Amygdala (tissue), 56 donors: ENCODE measurements around the gene TLL2.
"Not testable (repeated sequence)": the region's sequence is repeated elsewhere in the genome, so short reads cannot be mapped to it uniquely, and the experiment has no call there.

Experiments
- DNase-seq, 56 donors: peaks; one replicate each; lab custom pipeline; 2025; lab: John Stamatoyannopoulos, UW

TLL2 gene

DNA sequence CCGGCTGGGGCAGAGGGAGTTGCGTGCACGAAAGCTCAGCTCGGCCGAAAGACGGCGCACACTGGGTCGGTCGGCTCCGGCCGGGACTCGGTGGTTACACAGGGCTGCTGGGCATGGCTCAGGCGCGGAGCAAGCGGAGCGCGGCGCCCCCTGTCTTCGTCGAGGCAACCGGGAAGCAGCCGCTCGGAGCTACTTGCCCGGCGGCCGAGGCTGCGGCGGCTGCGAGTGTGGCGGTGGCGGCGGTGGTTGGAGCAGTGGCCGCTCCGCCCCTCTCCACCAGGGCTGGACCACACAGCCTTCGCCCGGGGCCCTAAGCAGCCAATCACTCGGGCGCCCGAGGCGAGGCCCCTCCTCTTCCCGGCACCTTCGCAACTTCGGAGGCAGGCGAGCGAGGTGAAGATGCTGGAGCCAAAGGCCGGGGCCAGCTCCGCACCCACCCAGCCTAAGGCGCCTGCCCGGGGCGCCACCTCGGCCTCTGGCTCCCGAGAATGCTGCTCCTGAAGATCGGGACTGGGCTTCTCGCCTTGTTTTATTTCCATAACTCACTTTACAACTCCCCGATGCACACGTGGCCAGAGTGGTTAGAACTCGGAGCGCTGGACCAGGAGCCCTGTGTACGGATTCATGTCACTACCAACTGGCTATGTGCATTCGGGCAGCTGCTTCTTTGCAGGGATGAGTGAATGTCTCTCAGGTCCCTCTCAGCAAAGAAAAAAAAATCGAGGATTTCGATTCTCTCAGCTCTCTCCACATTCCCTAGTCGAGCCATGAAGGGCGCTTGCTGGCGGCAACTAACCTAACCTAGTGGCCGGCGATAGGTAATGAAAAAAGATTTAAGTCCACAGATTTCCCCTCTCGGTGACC lies at the start of gene TLL2:
TSS of gene TLL2 (minus strand) at position 229 of the 864 bp plus-strand sequence. CDS start 241 bp downstream, outside the sequence.
- DNase-seq, result peak in 55 of 56 donors; percentile 39 to 92 (median 77)

GRCh38 chr10:96560966-96561887 lies 47.5 kb upstream of the TLL2 start:
- DNase-seq, result no peak

GRCh38 chr10:96560489-96560888 lies 46.8 kb upstream of the TLL2 start:
- DNase-seq, result no peak

DNA sequence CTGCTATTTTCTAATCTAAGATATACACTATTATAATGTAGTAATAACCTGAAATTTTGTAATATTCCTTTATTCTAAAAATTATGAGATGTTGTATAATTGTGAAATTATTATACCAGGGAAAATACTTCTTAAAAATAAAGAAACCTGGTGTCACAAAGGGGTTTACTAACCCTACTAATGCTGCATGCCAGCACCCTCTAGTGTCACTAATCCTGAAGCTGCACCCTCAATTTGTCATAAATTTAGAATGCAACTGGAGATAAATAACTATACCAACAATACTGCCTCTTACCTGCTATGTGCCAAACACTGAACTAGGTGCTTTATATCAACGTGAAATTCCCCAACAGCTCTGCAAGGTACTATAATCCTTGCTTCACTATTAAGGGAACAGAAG lies 42.3 kb upstream of the TLL2 start:
- peak in 6 of 56 donors; percentile 0 to 40 (median 6) for DNase-seq

- no peak for DNase-seq
Measured at GRCh38 chr10:96555330-96555729, 41.6 kb upstream of the TLL2 start.

DNA sequence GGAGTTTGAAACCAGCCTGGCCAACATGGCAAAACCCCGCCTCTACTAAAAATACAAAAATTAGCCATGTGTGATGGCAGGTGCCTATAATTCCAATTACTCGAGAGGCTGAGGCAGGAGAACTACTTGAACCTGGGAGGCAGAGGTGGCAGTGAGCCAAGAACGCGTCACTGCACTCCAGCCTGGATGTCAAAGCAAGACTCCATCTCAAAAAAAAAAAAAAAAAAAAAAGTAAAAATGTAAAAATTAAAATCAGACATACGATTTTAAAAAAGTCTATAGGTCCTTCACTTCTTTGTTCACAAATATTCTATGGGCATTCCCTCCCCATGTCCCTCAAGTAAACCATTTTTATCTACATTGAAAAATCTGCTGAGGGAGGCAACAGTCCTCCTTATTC lies 34.9 kb upstream of the TLL2 start:
- peak in 1 of 56 donors; percentile 2 for DNase-seq

GRCh38 chr10:96545558-96545957 lies 31.8 kb upstream of the TLL2 start:
- DNase-seq, result not testable (repeated sequence)

DNA sequence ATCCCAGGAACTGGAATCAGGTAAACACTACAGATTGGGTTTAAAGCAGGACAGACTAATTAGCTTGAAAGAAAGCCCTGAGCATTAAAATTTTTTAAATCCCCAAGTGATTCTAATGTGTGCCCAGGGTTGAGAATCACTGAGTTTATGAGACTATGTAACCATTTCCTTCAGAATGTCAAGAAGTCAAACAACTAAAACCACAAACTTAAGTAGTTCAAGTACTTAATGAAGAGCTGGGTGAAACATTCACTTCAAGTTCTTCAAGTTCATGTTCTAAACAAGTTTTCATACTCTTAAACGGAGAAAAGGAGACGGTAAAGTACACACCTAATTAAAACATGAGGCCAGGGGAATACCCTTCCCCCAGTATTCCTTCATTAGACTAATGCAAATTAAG lies 28.2 kb upstream of the TLL2 start:
- no peak for DNase-seq

GRCh38 chr10:96540240-96540639 lies 26.5 kb upstream of the TLL2 start:
- DNase-seq, result no peak

DNA sequence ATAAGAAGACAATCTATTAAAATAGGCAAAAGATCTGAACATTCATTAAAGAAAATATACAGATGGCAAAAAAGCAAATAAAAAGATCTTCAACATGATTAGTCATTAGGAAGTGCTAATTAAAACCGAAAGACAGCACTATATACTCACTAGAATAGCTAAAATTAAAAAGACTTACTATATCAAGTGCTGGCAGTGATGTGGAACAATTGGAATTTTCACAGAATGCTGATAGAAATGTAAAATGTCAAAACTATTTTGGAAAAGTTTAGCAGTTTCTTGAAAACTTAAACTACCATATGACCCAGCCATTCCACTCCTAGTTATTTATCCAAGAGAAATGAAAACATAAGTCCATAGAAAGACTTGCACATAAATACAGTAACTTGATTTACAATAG lies 25.0 kb upstream of the TLL2 start:
- no peak for DNase-seq

DNA sequence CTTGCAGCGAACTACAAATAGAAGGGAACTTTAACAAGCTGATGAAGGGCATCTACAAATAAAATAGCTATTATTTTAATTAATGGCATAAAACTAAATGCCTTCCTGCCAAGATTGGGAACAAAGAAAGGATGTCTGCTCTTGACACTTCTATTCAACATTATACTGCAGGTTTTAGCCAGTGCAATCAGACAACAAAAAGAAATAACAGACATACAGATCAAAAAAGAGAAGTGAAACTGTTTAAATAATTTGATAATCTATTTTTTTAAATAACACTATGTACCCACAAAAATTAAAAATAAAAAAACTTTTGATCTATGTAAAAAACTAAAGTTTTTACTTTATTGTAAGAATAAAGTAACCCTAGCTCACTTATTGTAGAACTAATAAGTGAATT lies 22.4 kb upstream of the TLL2 start:
- DNase-seq, result no peak

- DNase-seq, result peak in 1 of 56 donors; percentile 11
Measured at GRCh38 chr10:96532523-96532922, 18.8 kb upstream of the TLL2 start.

DNA sequence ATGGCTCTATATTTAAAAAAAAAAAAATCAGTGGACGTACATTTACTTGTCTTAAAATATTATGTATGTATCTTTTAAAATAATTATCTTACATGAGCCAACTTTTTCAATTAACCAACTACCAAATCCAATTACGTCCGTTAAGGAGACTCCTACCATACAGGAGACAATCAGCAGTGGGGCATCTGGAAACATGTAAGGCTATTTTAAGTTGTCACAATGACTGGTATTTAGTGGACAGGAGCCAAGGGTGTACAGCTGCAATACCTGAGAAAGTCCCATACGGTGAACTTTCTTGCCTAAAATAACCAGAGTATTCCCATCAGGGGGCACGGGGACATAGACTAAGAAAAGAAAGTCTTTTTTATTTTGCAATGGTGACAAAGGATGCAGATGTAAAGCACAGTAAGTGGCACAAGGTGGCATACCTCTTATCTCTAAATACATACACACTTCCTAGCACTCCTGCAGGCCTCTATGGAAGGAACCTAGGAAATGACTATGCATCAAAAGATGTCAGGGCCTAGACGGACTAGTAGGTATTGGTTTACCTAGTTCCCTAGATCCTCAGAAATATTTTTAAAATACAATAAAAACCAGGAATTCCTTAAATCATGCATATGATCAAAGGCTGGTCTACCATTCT lies 16.0 kb upstream of the TLL2 start:
- no peak for DNase-seq

DNA sequence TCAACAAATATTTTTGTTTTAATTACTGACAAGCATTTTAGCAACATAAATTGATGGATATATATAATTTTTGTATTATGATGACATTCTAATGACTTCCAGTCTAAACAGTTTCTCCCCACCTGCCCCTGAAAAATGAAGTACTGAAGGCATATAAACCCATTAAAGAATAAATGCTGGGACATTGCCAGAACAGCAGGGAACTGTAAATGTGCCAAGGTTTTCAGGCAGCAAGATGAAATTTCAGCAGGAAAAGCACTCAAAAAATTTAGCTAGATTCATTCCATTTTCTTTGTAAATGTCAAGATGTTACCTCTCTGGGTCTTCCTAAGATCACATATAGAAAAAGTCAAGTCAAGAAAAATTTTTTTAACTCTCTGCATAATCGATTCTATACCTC lies 11.0 kb upstream of the TLL2 start:
- no peak for DNase-seq

DNA sequence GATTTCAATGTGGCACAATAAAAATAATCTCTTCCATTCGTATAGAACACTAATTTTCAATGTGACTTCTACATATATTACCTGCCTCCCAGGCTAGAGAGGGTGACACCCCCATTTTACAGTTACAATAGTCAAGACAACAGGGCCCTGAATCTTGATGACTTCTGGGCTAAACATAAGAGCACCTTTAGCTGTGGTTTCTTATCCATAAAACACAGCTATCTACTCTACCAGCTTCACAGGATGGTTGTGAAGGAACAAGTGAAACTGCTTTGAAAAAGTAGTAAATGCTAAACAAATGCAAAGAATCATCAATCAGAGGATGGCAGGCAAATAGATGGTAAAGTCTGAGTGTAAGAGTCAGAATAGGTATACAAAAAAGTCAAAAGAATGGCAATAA lies 3.6 kb upstream of the TLL2 start:
- DNase-seq, result no peak

DNA sequence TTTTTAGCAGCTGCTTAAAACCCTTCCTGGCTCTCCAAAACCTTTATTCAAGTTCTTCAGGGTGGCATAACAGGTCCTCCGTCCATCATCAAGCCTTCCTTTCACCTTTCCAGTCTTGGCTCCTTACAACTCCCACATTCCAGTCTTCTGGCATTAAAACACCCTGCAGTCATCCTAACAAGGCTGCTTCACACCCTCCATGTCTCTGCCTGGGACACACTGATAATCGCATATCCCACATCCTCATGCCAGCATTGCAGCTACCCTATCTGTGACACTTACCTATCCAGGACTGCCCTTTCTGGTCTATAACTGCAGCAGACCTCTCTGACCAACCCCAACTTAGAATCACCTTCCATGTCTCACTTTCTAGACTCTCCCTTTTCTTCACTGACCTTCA lies 2.6 kb upstream of the TLL2 start:
- no peak for DNase-seq

DNA sequence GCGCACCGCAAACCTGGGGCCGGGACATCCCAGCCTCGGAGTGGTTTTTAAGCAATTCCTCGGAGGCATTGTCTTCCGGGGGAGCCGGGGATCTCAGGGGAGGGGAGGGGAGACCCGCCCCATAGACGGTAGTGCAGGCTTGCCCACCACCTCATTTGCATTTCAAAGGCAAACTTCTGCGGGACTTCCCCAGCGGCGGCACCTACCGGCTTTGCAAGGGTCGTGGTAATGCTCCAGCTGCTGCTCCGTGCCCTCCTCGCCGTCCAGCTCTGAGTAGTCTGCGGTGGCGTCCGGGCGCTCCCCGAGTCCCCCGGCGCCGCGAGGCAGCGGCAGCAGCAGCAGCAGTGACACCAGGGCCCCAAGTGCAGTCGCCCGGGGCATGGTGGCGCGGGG lies 425 bp downstream of the TLL2 start:
- peak in 1 of 56 donors; percentile 44 for DNase-seq

GRCh38 chr10:96512524-96513304 lies 1.0 kb downstream of the TLL2 start:
- peak in 7 of 56 donors; percentile 4 to 40 (median 22) for DNase-seq

- peak in 6 of 56 donors; percentile 8 to 24 (median 12) for DNase-seq
Measured at GRCh38 chr10:96511044-96511945, 2.4 kb downstream of the TLL2 start.
